SIG-M5 treated with dmso at 0.1 percent for 504 hours (cell line): ENCODE results near the gene PRR35.
A peak's percentile ranks its signal among the peaks of the same experiment; 100 is the strongest.

Experiments used
- DNase-seq: peaks from one replicate; lab custom pipeline; 2025; ENCODE audit not compliant: unreplicated experiment; lab: John Stamatoyannopoulos, UW

The PRR35 gene

GRCh38 chr16:561957-562938, 2.1 kb downstream of the PRR35 start:
- DNase-seq, result no peak

- DNase-seq, result no peak
Observed at GRCh38 chr16:563072-563644, 3.0 kb downstream of the PRR35 start.

GRCh38 chr16:564690-565418, 4.7 kb downstream of the PRR35 start:
- DNase-seq, result no peak

- no peak for DNase-seq
Observed at GRCh38 chr16:565419-566330, 5.5 kb downstream of the PRR35 start.

- peak; percentile 58 for DNase-seq
Observed at GRCh38 chr16:566475-567372, 6.5 kb downstream of the PRR35 start, which contains the start of gene NHLRC4. NHLRC4 (plus strand) TSS chr16:567005; CDS start chr16:568048, 1,043 bp downstream.

- no peak for DNase-seq
Observed at GRCh38 chr16:567373-568256, 7.4 kb downstream of the PRR35 start.

- no peak for DNase-seq
Observed at GRCh38 chr16:568401-569258, 8.4 kb downstream of the PRR35 start.

GRCh38 chr16:569445-570254, 9.5 kb downstream of the PRR35 start, which contains the start of gene PIGQ:
PIGQ (plus strand) TSS chr16:569968; CDS start chr16:574075, 4,107 bp downstream.
- peak; percentile 25 for DNase-seq

- DNase-seq, result no peak
Observed at GRCh38 chr16:572865-573650, 12.9 kb downstream of the PRR35 start.

GRCh38 chr16:574021-574760, 14.0 kb downstream of the PRR35 start:
- DNase-seq, result no peak

GRCh38 chr16:575354-576196, 15.4 kb downstream of the PRR35 start:
- no peak for DNase-seq

- no peak for DNase-seq
Observed at GRCh38 chr16:576197-576822, 16.1 kb downstream of the PRR35 start.

GRCh38 chr16:576823-577201, 16.6 kb downstream of the PRR35 start:
- no peak for DNase-seq

GRCh38 chr16:577796-578195, 17.6 kb downstream of the PRR35 start:
- DNase-seq, result no peak
